Heart right ventricle (tissue), 16 donors: ENCODE results near the gene E2F6. TPM values are rescaled to one million over a fixed set of nuclear protein-coding genes. Genes with fewer than 3 reads are reported as not detected.

ENCODE experiments used
- ATAC-seq, 8 donors: fragments of 200-7000 bp; cut with Tn5 transposase; one replicate each; pipeline ENCODE4 v1.9.1; 2020; ENCODE audit warnings: mild to moderate bottlenecking in 8 of 8, moderate library complexity in 8 of 8, moderate number of reproducible peaks in 1 of 8
- DNase-seq, 2 donors: peaks; one replicate each; pipeline ENCODE4 v3.0.0-alpha.2; 2020
- H3K27ac ChIP-seq, 10 donors: fragments of 200-600 bp; sonication (generic) in 2 of 10; one replicate each; pipeline versions ENCODE4 v1.5.0 to v1.8.0; 2020 to 2022; ENCODE audit warnings: mild to moderate bottlenecking in 3 of 10
- H3K27me3 ChIP-seq, 7 donors: fragments of 200-600 bp; one replicate each; pipeline ENCODE4 v1.8.0; 2021 to 2022; ENCODE audit warnings: mild to moderate bottlenecking in 2 of 7
- H3K36me3 ChIP-seq, 9 donors: fragments of 200-600 bp; sonication (generic) in 1 of 9; one replicate each; pipeline versions ENCODE4 v1.5.0 to v1.8.0; 2020 to 2022; ENCODE audit warnings: mild to moderate bottlenecking in 2 of 9
- H3K4me1 ChIP-seq, 9 donors: fragments of 200-600 bp; sonication (generic) in 1 of 9; one replicate each; pipeline versions ENCODE4 v1.5.0 to v1.8.0; 2020 to 2022; ENCODE audit warnings: mild to moderate bottlenecking in 4 of 9
- H3K4me3 ChIP-seq, 10 donors: fragments of 200-600 bp; sonication (generic) in 2 of 10; one replicate each; pipeline versions ENCODE4 v1.5.0 to v1.8.0; 2020 to 2022; ENCODE audit warnings: mild to moderate bottlenecking in 7 of 10, moderate library complexity in 2 of 10
- H3K9me3 ChIP-seq, 11 donors: fragments of 200-600 bp in 10 of 11; sonication (generic) in 2 of 11; one replicate each; pipeline versions ENCODE4 v1.5.0 to v1.8.0; 2013 to 2022; ENCODE audit warnings: mild to moderate bottlenecking in 2 of 11, control low read depth in 1 of 11, moderate library complexity in 1 of 11
- CTCF ChIP-seq, 9 donors: fragments of 200-600 bp; sonication (generic) in 2 of 9; IDR thresholded peaks; one replicate each; pipeline versions ENCODE4 v1.5.0 to v1.8.0; 2021 to 2022; ENCODE audit warnings: antibody characterized with exemption in 9 of 9, mild to moderate bottlenecking in 5 of 9, moderate library complexity in 1 of 9
- WGBS, 2 donors: extraction: QIAGEN DNeasy Blood & Tissue Kit; methylation state at CpG; one replicate each; pipeline ENCODE4 v1.1.7; 2013; ENCODE audit warnings: inconsistent platforms in 1 of 2; 5-methylcytosine and 5-hydroxymethylcytosine counted together
- intact Hi-C, 10 donors: fragments of 100-400 bp; cut with DNase I; formaldehyde crosslinking; loops; one replicate each; pipeline versions ENCODE4 v1.11.1 to v1.14.2; 2022
- polyA plus RNA-seq, 2 donors: library from polyadenylated mRNA; stranded (reverse); fragments of 200-250 nt; gene quantifications; one replicate each; pipeline ENCODE4 v1.2.3, GENCODE V29; 2013
- total RNA-seq, 10 donors: library from RNA; stranded (reverse); fragmentation: NEBNext Ultra II Directional in 3 of 10; extraction: Animal tissue kit (Norgen Biotek cat#: 25700) in 3 of 10; gene quantifications; one replicate each; pipeline versions ENCODE4 v1.2.1 to v1.2.4, GENCODE V29; 2021 to 2023
- donor health status: Arrhythmogenic right ventricular cardiomyopathy.
- donor health status: ischemic (EF 13 %, LVEDD 7.1; RV severe dilation, severe dysfunction).
- donor health status: healthy with polysubstance abuse.
- donor health status: DM: no; HTN: yes; CAD: no.
- donor health status: DM: no; HTN: no; CAD: no.
- donor health status: ischemic (EF 25% LVEDD 6.9; RV normal size, moderate dysfunction).
- donor health status: ischemic (EF 25% LVEDD 5.7; RV mildly dilated, moderate dysfunction).
- donor health status: healthy.
- donor health status: DM: yes; HTN: yes; CAD: no.
- donor health status: Ischemic cardiomyopathy.
- donor health status: ischemic (EF 35%, LVEDD 5.7; RV mildly dilated, moderate dysfunction).
- donor health status: nonischemic (EF 11% LVEDD 7.7; RV severe dilation, severe dysfunction).
- donor health status: DM: yes; HTN: yes; CAD: no.
- donor health status: PGD.
- donor health status: ischemic (EF 29% LVEDD 5.4; RV normal size, mild dysfunction).
- donor health status: nonischemic (EF 23%, LVEDD 6.1; RV moderate dilation, normal function).

The E2F6 gene
- total and polyA plus RNA-seq, 12 donors, result 8.1 to 18.6 (median 13.6) TPM

- 93 to 98% methylated on average over 7 of the region's 7 CpGs for WGBS, 2 donors
- DNase-seq, result no peak
- Histone ChIP-seq H3K27ac (no peak overlapping the region), H3K27me3 (no peaks in the 10 kb centered on the region), H3K4me1 (peaks cover 0 to 48% (median 27%) of the 10 kb centered on the region in 9 donors), H3K4me3 (no peak overlapping the region), H3K9me3 (no peaks in the 10 kb centered on the region), H3K36me3 (no peaks in the 10 kb centered on the region)
- ATAC-seq, result no peak
- intact Hi-C loops, result loop anchor here in 1 of 10 donors (5.0 kb wide), 1 partner anchor 57 kb away; the partner anchor contains the start of gene ROCK2
- no peak for TF ChIP-seq CTCF (IDR thresholded peaks at IDR 0.05)
Measured at GRCh38 chr2:11399438-11399762, 66.6 kb downstream of the E2F6 start.

GRCh38 chr2:11398750-11399437 lies 67.1 kb downstream of the E2F6 start:
- Histone ChIP-seq H3K27ac (no peak overlapping the region), H3K4me1 (peaks cover 0 to 48% (median 22%) of the 10 kb centered on the region in 9 donors), H3K36me3 (no peaks in the 10 kb centered on the region), H3K4me3 (no peak overlapping the region), H3K27me3 (no peaks in the 10 kb centered on the region), H3K9me3 (no peaks in the 10 kb centered on the region)
- peak; percentile 45 to 64 for DNase-seq
- TF ChIP-seq CTCF (IDR thresholded peaks at IDR 0.05), result no peak
- ATAC-seq, result peak in 6 of 8 donors; percentile 20 to 78 (median 52)
- intact Hi-C loops, result loop anchor here in 1 of 10 donors (5.0 kb wide), 1 partner anchor 57 kb away; the partner anchor contains the start of gene ROCK2
- WGBS, 2 donors, result 73 to 74% methylated on average over 16 of the region's 16 CpGs

- H3K27me3 ChIP-seq, result no peaks in the 10 kb centered on the region
- ATAC-seq (no peak), DNase-seq (no peak)
- H3K4me1 ChIP-seq, result peaks cover 0 to 51% (median 17%) of the 10 kb centered on the region in 9 donors
- WGBS, 2 donors, result 92 to 94% methylated on average over 2 of the region's 2 CpGs
- no peaks in the 10 kb centered on the region for H3K36me3 ChIP-seq
- H3K9me3 ChIP-seq, result no peaks in the 10 kb centered on the region
- no peak for TF ChIP-seq CTCF (IDR thresholded peaks at IDR 0.05)
- intact Hi-C loops, result loop anchor here in 1 of 10 donors (5.0 kb wide), 1 partner anchor 55 kb away; the partner anchor contains the start of gene ROCK2
- no peak overlapping the region for H3K4me3 ChIP-seq
- no peak overlapping the region for H3K27ac ChIP-seq
Measured at GRCh38 chr2:11397513-11397912, 68.4 kb downstream of the E2F6 start.

- WGBS, 2 donors, result 61 to 70% methylated on average over 15 of the region's 15 CpGs
- intact Hi-C loops, result loop anchor here in 1 of 10 donors (5.0 kb wide), 1 partner anchor 54 kb away; the partner anchor contains the start of gene ROCK2
- H3K27me3 ChIP-seq, result no peaks in the 10 kb centered on the region
- H3K4me1 ChIP-seq, result peaks cover under 1 to 58% (median 24%) of the 10 kb centered on the region in 9 donors
- H3K9me3 ChIP-seq, result no peaks in the 10 kb centered on the region
- H3K4me3 ChIP-seq, result no peak overlapping the region
- no peaks in the 10 kb centered on the region for H3K36me3 ChIP-seq
- DNase-seq, result peak; percentile 60 to 62
- ATAC-seq, result peak; percentile 5 to 78 (median 68)
- TF ChIP-seq CTCF (IDR thresholded peaks at IDR 0.05), result no peak
- no peak overlapping the region for H3K27ac ChIP-seq
Measured at GRCh38 chr2:11396467-11397445, 69.2 kb downstream of the E2F6 start.
